Liver (tissue), 3 donors: Measurements from ENCODE around the gene SELENOK.

Experiments used
- GABPA ChIP-seq, 2 donors: IDR thresholded peaks in 1 of 2; conservative IDR thresholded peaks in 1 of 2; 2 replicates each; pipeline ENCODE4 v1.6.1; 2016; ENCODE audit warnings: antibody characterized with exemption in 2 of 2, mild to moderate bottlenecking in 1 of 2, moderate library complexity in 1 of 2
- RAD21 ChIP-seq, 2 donors: IDR thresholded peaks; 2 replicates each; pipeline ENCODE4 v1.6.1; 2016; ENCODE audit warnings: antibody characterized with exemption in 2 of 2, mild to moderate bottlenecking in 2 of 2
- TAF1 ChIP-seq: conservative IDR thresholded peaks from 2 replicates; pipeline ENCODE4 v1.6.1; 2016; ENCODE audit warnings: antibody characterized with exemption, mild to moderate bottlenecking
- YY1 ChIP-seq: IDR thresholded peaks from 2 replicates; pipeline ENCODE4 v1.6.1; 2016; ENCODE audit warnings: antibody characterized with exemption, mild to moderate bottlenecking
- TF ChIP-seq, protein P1 (sequence below): fragments of 150-350 bp; IDR thresholded peaks from 2 replicates; pipeline ENCODE4 v1.5.1; 2017; ENCODE audit warnings: improper control_type of control experiment, low read depth, low read length; ENCODE audit not compliant: missing input control
- donor health status: healthy.
- donor health status: healthy.

- TF ChIP-seq, protein P1, sequence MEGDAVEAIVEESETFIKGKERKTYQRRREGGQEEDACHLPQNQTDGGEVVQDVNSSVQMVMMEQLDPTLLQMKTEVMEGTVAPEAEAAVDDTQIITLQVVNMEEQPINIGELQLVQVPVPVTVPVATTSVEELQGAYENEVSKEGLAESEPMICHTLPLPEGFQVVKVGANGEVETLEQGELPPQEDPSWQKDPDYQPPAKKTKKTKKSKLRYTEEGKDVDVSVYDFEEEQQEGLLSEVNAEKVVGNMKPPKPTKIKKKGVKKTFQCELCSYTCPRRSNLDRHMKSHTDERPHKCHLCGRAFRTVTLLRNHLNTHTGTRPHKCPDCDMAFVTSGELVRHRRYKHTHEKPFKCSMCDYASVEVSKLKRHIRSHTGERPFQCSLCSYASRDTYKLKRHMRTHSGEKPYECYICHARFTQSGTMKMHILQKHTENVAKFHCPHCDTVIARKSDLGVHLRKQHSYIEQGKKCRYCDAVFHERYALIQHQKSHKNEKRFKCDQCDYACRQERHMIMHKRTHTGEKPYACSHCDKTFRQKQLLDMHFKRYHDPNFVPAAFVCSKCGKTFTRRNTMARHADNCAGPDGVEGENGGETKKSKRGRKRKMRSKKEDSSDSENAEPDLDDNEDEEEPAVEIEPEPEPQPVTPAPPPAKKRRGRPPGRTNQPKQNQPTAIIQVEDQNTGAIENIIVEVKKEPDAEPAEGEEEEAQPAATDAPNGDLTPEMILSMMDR = no peak
- no peak for TF ChIP-seq YY1
- no peak for TF ChIP-seq GABPA (IDR thresholded peaks at IDR 0.05 in 1 of 2, conservative IDR thresholded peaks at IDR 0.05 in 1 of 2)
- no peak for TF ChIP-seq RAD21 (IDR thresholded peaks at IDR 0.05)
- TF ChIP-seq TAF1 = no peak
Observed at GRCh38 chr3:53936347-53936746, 44.7 kb upstream of the SELENOK start.
